DND-41 (cell line): Measurements from ENCODE around the gene RICTOR.
A peak's percentile ranks its signal among the peaks of the same experiment; 100 is the strongest.

Experiments used
- ATAC-seq: fragments of 200-7000 bp; cut with Tn5 transposase; 3 replicates; pipeline ENCODE4 v1.9.1; 2021; ENCODE audit warnings: low read depth; ENCODE audit not compliant: insufficient read depth
- DNase-seq: peaks from one replicate; pipeline ENCODE4 v3.0.0-alpha.2; 2020
- H2AFZ ChIP-seq: 2 replicates; pipeline ENCODE4 v1.6.0; 2012; ENCODE audit warnings: low read depth, low read length
- H3K27ac ChIP-seq: 2 replicates; pipeline ENCODE4 v1.5.1; 2012; ENCODE audit warnings: low read length, inconsistent platforms
- H3K27me3 ChIP-seq: fragments of 200-600 bp; sonication (generic); 2 replicates; pipeline ENCODE4 v1.6.0; 2012; ENCODE audit warnings: low read length, mild to moderate bottlenecking, inconsistent platforms; ENCODE audit not compliant: insufficient read depth, poor library complexity
- H3K36me3 ChIP-seq: 2 replicates; pipeline ENCODE4 v1.5.1; 2012; ENCODE audit warnings: low read length, inconsistent platforms; ENCODE audit not compliant: insufficient read depth
- H3K4me1 ChIP-seq: 2 replicates; pipeline ENCODE4 v1.5.1; 2012; ENCODE audit warnings: mild to moderate bottlenecking, low read length; ENCODE audit not compliant: insufficient read depth
- H3K4me2 ChIP-seq: 2 replicates; pipeline ENCODE4 v1.6.0; 2012; ENCODE audit warnings: mild to moderate bottlenecking, moderate library complexity, low read length, inconsistent platforms; ENCODE audit not compliant: insufficient read depth
- H3K4me3 ChIP-seq, 2 experiments: fragments of 200-600 bp in 1 of 2; shearing (Covaris generic) in 1 of 2; 2 replicates each; pipeline ENCODE4 v1.5.1; 2012 to 2016; ENCODE audit warnings: inconsistent platforms in 2 of 2, low read length in 2 of 2, mild to moderate bottlenecking in 2 of 2, low read depth in 1 of 2, moderate library complexity in 1 of 2
- H3K79me2 ChIP-seq: 2 replicates; pipeline ENCODE4 v1.6.0; 2012; ENCODE audit warnings: low read length, inconsistent platforms; ENCODE audit not compliant: insufficient read depth
- H3K9ac ChIP-seq: 2 replicates; pipeline ENCODE4 v1.6.0; 2012; ENCODE audit warnings: low read depth, mild to moderate bottlenecking, inconsistent platforms, low read length, moderate library complexity
- H3K9me3 ChIP-seq: 2 replicates; pipeline ENCODE4 v1.5.1; 2012; ENCODE audit warnings: low read length, moderate library complexity, mild to moderate bottlenecking, inconsistent platforms; ENCODE audit not compliant: insufficient read depth, severe bottlenecking
- H4K20me1 ChIP-seq: 2 replicates; pipeline ENCODE4 v1.6.0; 2012; ENCODE audit warnings: low read length; ENCODE audit not compliant: insufficient read depth
- CTCF ChIP-seq: IDR thresholded peaks from 2 replicates; pipeline ENCODE4 v1.5.1; 2012; ENCODE audit warnings: borderline replicate concordance, low read length, moderate library complexity, mild to moderate bottlenecking; ENCODE audit not compliant: poor library complexity, severe bottlenecking; ENCODE audit errors: extremely low read depth
- EZH2 ChIP-seq: IDR thresholded peaks from 3 replicates; pipeline ENCODE4 v1.6.1; 2012; ENCODE audit warnings: borderline replicate concordance, low read depth, mild to moderate bottlenecking, moderate library complexity, low read length, inconsistent platforms; ENCODE audit not compliant: severe bottlenecking

RICTOR gene

GRCh38 chr5:39057734-39058133 is 16.5 kb downstream of the RICTOR start:
- Histone ChIP-seq H3K79me2 (peaks cover 98% of the 10 kb centered on the region), H4K20me1 (peaks cover 25% of the 10 kb centered on the region), H3K27ac (peak overlapping the region; percentile 64), H2AFZ (no peak overlapping the region), H3K36me3 (peaks cover 16% of the 10 kb centered on the region), H3K9me3 (no peaks in the 10 kb centered on the region), H3K4me2 (peak overlapping the region; percentile 69), H3K4me1 (peaks cover 34% of the 10 kb centered on the region), H3K4me3 (peak overlapping the region; percentile 31 to 52; a peak in 2 of 4 replicates), H3K9ac (peak overlapping the region; percentile 45), H3K27me3 (no peaks in the 10 kb centered on the region)
- TF ChIP-seq CTCF (no peak), EZH2 (no peak)
- ATAC-seq (peak; percentile 71), DNase-seq (no peak)

GRCh38 chr5:39055768-39056398 is 18.3 kb downstream of the RICTOR start:
- H3K4me2 ChIP-seq = no peak overlapping the region
- H3K9me3 ChIP-seq = no peaks in the 10 kb centered on the region
- H3K36me3 ChIP-seq = peaks cover 12% of the 10 kb centered on the region
- no peak overlapping the region for H3K27ac ChIP-seq
- H2AFZ ChIP-seq = no peak overlapping the region
- peaks cover 98% of the 10 kb centered on the region for H3K79me2 ChIP-seq
- H3K9ac ChIP-seq = no peak overlapping the region
- TF ChIP-seq CTCF = no peak
- TF ChIP-seq EZH2 = no peak
- H4K20me1 ChIP-seq = peaks cover 31% of the 10 kb centered on the region
- H3K4me1 ChIP-seq = peaks cover 32% of the 10 kb centered on the region
- no peaks in the 10 kb centered on the region for H3K27me3 ChIP-seq
- DNase-seq (no peak), ATAC-seq (no peak)
- no peak overlapping the region for H3K4me3 ChIP-seq

GRCh38 chr5:39055027-39055767 is 19.0 kb downstream of the RICTOR start:
- H3K9ac ChIP-seq = no peak overlapping the region
- no peak overlapping the region for H3K27ac ChIP-seq
- no peak overlapping the region for H3K4me3 ChIP-seq
- TF ChIP-seq CTCF (no peak), EZH2 (no peak)
- ATAC-seq (no peak), DNase-seq (no peak)
- H3K36me3 ChIP-seq = peaks cover 12% of the 10 kb centered on the region
- H2AFZ ChIP-seq = no peak overlapping the region
- H3K79me2 ChIP-seq = peaks cover 98% of the 10 kb centered on the region
- no peak overlapping the region for H3K4me2 ChIP-seq
- no peaks in the 10 kb centered on the region for H3K9me3 ChIP-seq
- no peaks in the 10 kb centered on the region for H3K27me3 ChIP-seq
- H3K4me1 ChIP-seq = peaks cover 30% of the 10 kb centered on the region
- peaks cover 26% of the 10 kb centered on the region for H4K20me1 ChIP-seq
